HL-60 (cell line): ENCODE results near the gene CSNK1D.

Experiments used
- CTCF ChIP-seq: IDR thresholded peaks from one replicate; pipeline ENCODE4 v1.5.1; 2011; ENCODE audit warnings: low read length, control low read depth, inconsistent platforms; ENCODE audit not compliant: insufficient read depth
- GABPA ChIP-seq: IDR thresholded peaks from 2 replicates; pipeline ENCODE4 v1.6.1; 2012; ENCODE audit warnings: low read depth
- POLR2AphosphoS5 ChIP-seq: IDR thresholded peaks from 2 replicates; pipeline ENCODE4 v1.6.1; 2012; ENCODE audit warnings: low read depth
- REST ChIP-seq: IDR thresholded peaks from 2 replicates; pipeline ENCODE4 v1.6.1; 2012; ENCODE audit warnings: low read depth; ENCODE audit not compliant: insufficient replicate concordance
- SPI1 ChIP-seq: IDR thresholded peaks from 2 replicates; pipeline ENCODE4 v1.6.1; 2012; ENCODE audit warnings: low read depth, mild to moderate bottlenecking, borderline replicate concordance

DNA sequence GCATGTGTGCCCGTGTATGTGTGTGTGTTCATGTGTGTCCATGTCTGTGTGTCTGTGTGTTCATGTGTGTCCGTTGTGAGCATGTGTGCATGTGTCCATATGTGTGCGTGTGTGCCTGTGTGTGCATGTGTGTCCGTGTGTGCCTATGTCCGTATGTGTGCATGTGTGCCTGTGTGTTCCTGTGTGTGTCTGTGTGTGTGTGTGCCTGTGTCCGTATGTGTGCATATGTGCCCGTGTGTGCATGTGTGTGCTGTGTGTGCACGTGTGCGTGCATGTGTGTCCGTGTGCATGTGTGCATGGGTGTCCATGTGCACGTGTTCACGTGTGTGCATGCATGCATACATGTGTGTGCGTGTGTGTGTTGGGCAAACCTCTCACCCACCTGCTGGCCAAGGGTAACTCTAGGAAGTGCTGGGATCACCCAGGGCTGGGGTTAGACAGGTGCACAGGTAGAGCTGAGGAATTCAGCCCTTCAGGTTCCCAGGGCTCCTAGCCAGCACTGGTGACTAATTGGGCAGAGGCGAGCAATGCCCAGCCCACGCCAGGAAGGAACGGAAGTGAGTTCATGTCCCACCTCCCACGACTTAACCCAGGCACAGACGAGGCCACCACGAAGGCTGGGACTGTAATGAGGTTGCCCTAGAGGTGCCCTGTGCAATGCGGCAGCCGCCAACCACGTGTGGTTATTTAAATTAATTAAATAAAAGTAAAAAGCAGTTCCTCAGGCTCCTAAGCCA is 8.2 kb upstream of the CSNK1D start:
- no peak for TF ChIP-seq CTCF
- no peak for TF ChIP-seq POLR2AphosphoS5
- no peak for TF ChIP-seq REST
- no peak for TF ChIP-seq GABPA
- TF ChIP-seq SPI1, result no peak
